ENCODE measurements around the gene CIAO2A.

CIAO2A gene

GRCh38 chr15:64052925-64053491, 40.6 kb downstream of the CIAO2A start:
- no peak overlapping the region for H3K27ac ChIP-seq
- TF ChIP-seq ZFX (IDR thresholded peaks at IDR 0.05; ENCODE audit: borderline replicate concordance) (no peak), CTCF (IDR thresholded peaks at IDR 0.05) (no peak)

GRCh38 chr15:64051407-64052259, 42.0 kb downstream of the CIAO2A start:
- no peak overlapping the region for H3K27ac ChIP-seq
- TF ChIP-seq ZFX (IDR thresholded peaks at IDR 0.05; ENCODE audit: borderline replicate concordance) (no peak), CTCF (IDR thresholded peaks at IDR 0.05) (no peak)

GRCh38 chr15:64051093-64051402, 42.6 kb downstream of the CIAO2A start:
- TF ChIP-seq ZFX (IDR thresholded peaks at IDR 0.05; ENCODE audit: borderline replicate concordance): no peak
- no peak for TF ChIP-seq CTCF (IDR thresholded peaks at IDR 0.05)
- H3K27ac ChIP-seq: no peak overlapping the region

- no peak overlapping the region for H3K27ac ChIP-seq
Observed at GRCh38 chr15:64050281-64051092, 43.2 kb downstream of the CIAO2A start.

GRCh38 chr15:64048781-64049460, 44.7 kb downstream of the CIAO2A start:
- no peak overlapping the region for H3K27ac ChIP-seq
- TF ChIP-seq ZFX (IDR thresholded peaks at IDR 0.05; ENCODE audit: borderline replicate concordance): no peak
- no peak for TF ChIP-seq CTCF (IDR thresholded peaks at IDR 0.05)

More at GRCh38 chr15:64050281-64051092, 43.2 kb downstream of the CIAO2A start:
- TF ChIP-seq CTCF (IDR thresholded peaks at IDR 0.05) (no peak), ZFX (IDR thresholded peaks at IDR 0.05; ENCODE audit: borderline replicate concordance) (no peak)

- no peak for TF ChIP-seq ZFX (IDR thresholded peaks at IDR 0.05; ENCODE audit: borderline replicate concordance)
- TF ChIP-seq CTCF (IDR thresholded peaks at IDR 0.05): peak; percentile 93
- no peak within 1 kb of the TSS for H3K27ac ChIP-seq
Observed at GRCh38 chr15:64046421-64047153, 47.1 kb downstream of the CIAO2A start, which contains the start of gene DAPK2. TSS of gene DAPK2 (minus strand) at chr15:64046485. CDS start at chr15:64040261, 6,224 bp downstream.
